ENCODE measurements around the gene RPS6KA4. TPM values are rescaled to one million over a fixed set of nuclear protein-coding genes. Genes with fewer than 3 reads are reported as not detected.

Gene RPS6KA4
- total and polyA plus RNA-seq, 2 of the 13 experiments (the other 11 are each of a cell fraction or from before 2014, with no cell fraction given), result 8.9 to 14.2 TPM

DNA sequence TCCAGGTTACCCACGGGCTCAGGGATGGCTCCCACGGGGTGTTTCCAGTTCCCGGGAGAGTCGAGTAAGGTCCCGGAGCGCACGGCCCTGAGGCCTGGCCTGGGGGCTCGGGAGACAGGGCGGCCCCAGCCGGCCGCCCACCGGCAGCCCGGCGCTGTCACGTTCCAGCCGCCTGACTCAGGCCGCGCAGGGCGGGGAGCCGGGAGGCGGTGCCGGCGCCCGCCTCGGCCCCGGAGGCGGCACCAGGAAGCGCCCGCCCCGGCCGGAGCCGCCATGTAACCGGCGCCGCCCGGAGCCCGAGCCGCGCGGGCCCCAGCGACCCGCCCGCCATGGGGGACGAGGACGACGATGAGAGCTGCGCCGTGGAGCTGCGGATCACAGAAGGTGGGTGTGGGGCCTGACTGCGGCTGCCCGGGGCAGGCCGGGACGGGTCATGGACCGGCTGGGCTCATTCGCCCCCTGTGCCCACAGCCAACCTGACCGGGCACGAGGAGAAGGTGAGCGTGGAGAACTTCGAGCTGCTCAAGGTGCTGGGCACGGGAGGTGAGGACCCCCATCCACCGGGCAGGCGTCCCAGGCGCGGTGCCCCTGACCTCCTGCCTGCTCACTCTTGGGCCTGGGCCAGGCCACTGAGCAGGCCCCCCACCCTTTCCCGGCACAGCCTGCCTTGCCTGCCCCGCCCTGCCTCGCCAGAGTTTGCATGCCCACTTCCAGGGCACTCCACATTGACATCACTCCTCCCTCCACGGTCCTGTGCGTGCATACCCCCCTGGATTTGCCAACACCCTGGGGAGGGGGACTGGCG lies at the start of gene RPS6KA4 (continued):
- TF ChIP-seq TBL1XR1 (IDR thresholded peaks at IDR 0.05; ENCODE audit: borderline replicate concordance, low read length, partially characterized antibody) (no peak), SETDB1 (CRISPR knock-in tag; IDR thresholded peaks at IDR 0.05; ENCODE audit: borderline replicate concordance) (no peak), KLF16 (CRISPR knock-in tag; IDR thresholded peaks at IDR 0.05) (no peak), ISX (CRISPR knock-in tag; conservative IDR thresholded peaks at IDR 0.05) (no peak), ZNF430 (CRISPR knock-in tag; IDR thresholded peaks at IDR 0.05) (no peak), SALL2 (CRISPR knock-in tag; IDR thresholded peaks at IDR 0.05) (no peak), ZNF432 (CRISPR knock-in tag; IDR thresholded peaks at IDR 0.05; ENCODE audit: borderline replicate concordance) (no peak), KLF9 (CRISPR knock-in tag; IDR thresholded peaks at IDR 0.05; ENCODE audit: low read depth) (no peak), REXO4 (CRISPR knock-in tag; IDR thresholded peaks at IDR 0.05; ENCODE audit: borderline replicate concordance) (no peak), NFIB (CRISPR knock-in tag; IDR thresholded peaks at IDR 0.05; ENCODE audit: borderline replicate concordance) (no peak), ZBTB3 (CRISPR knock-in tag; IDR thresholded peaks at IDR 0.05; ENCODE audit: borderline replicate concordance, low read depth) (no peak), MAFK (conservative IDR thresholded peaks at IDR 0.05 in 1 of 2, IDR thresholded peaks at IDR 0.05 in 1 of 2; ENCODE audit: low read length in 2 of 2) (no peak), NCOA2 (CRISPR knock-in tag; IDR thresholded peaks at IDR 0.05) (no peak; the same call in 1 of the 2 replicates), SMARCC2 (IDR thresholded peaks at IDR 0.05) (no peak), FOXC1 (CRISPR knock-in tag; IDR thresholded peaks at IDR 0.05; ENCODE audit: borderline replicate concordance) (peak; percentile 26; the same call in 1 of the 2 replicates), GTF3A (CRISPR knock-in tag; conservative IDR thresholded peaks at IDR 0.05) (no peak), ZNF264 (CRISPR knock-in tag; IDR thresholded peaks at IDR 0.05) (no peak)
- TF ChIP-seq, protein P1, sequence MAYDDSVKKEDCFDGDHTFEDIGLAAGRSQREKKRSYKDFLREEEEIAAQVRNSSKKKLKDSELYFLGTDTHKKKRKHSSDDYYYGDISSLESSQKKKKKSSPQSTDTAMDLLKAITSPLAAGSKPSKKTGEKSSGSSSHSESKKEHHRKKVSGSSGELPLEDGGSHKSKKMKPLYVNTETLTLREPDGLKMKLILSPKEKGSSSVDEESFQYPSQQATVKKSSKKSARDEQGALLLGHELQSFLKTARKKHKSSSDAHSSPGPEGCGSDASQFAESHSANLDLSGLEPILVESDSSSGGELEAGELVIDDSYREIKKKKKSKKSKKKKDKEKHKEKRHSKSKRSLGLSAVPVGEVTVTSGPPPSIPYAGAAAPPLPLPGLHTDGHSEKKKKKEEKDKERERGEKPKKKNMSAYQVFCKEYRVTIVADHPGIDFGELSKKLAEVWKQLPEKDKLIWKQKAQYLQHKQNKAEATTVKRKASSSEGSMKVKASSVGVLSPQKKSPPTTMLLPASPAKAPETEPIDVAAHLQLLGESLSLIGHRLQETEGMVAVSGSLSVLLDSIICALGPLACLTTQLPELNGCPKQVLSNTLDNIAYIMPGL (CRISPR knock-in tag; IDR thresholded peaks at IDR 0.05; ENCODE audit: borderline replicate concordance in 1 of 2, low read depth in 1 of 2), result peak in 1 of 2 experiments; percentile 19; a peak in 1 of 4 replicates
- TF ChIP-seq, protein P2, sequence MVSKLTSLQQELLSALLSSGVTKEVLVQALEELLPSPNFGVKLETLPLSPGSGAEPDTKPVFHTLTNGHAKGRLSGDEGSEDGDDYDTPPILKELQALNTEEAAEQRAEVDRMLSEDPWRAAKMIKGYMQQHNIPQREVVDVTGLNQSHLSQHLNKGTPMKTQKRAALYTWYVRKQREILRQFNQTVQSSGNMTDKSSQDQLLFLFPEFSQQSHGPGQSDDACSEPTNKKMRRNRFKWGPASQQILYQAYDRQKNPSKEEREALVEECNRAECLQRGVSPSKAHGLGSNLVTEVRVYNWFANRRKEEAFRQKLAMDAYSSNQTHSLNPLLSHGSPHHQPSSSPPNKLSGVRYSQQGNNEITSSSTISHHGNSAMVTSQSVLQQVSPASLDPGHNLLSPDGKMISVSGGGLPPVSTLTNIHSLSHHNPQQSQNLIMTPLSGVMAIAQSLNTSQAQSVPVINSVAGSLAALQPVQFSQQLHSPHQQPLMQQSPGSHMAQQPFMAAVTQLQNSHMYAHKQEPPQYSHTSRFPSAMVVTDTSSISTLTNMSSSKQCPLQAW (CRISPR knock-in tag; IDR thresholded peaks at IDR 0.05), result no peak; the same call in 1 of the 2 replicates
- TF ChIP-seq, protein P3, sequence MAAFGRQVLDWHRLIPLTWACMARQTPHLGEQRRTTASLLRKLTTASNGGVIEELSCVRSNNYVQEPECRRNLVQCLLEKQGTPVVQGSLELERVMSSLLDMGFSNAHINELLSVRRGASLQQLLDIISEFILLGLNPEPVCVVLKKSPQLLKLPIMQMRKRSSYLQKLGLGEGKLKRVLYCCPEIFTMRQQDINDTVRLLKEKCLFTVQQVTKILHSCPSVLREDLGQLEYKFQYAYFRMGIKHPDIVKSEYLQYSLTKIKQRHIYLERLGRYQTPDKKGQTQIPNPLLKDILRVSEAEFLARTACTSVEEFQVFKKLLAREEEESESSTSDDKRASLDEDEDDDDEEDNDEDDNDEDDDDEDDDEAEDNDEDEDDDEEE (CRISPR knock-in tag; IDR thresholded peaks at IDR 0.05), result no peak
- TF ChIP-seq, protein P4, sequence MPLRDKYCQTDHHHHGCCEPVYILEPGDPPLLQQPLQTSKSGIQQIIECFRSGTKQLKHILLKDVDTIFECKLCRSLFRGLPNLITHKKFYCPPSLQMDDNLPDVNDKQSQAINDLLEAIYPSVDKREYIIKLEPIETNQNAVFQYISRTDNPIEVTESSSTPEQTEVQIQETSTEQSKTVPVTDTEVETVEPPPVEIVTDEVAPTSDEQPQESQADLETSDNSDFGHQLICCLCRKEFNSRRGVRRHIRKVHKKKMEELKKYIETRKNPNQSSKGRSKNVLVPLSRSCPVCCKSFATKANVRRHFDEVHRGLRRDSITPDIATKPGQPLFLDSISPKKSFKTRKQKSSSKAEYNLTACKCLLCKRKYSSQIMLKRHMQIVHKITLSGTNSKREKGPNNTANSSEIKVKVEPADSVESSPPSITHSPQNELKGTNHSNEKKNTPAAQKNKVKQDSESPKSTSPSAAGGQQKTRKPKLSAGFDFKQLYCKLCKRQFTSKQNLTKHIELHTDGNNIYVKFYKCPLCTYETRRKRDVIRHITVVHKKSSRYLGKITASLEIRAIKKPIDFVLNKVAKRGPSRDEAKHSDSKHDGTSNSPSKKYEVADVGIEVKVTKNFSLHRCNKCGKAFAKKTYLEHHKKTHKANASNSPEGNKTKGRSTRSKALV (CRISPR knock-in tag; IDR thresholded peaks at IDR 0.05), result no peak
- TF ChIP-seq, protein P5, sequence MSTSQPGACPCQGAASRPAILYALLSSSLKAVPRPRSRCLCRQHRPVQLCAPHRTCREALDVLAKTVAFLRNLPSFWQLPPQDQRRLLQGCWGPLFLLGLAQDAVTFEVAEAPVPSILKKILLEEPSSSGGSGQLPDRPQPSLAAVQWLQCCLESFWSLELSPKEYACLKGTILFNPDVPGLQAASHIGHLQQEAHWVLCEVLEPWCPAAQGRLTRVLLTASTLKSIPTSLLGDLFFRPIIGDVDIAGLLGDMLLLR (CRISPR knock-in tag; IDR thresholded peaks at IDR 0.05), result no peak
